Kidney glomerular epithelial cell (primary cell): ENCODE results near the gene ANKZF1.
"Not testable (repeated sequence)": the region's sequence is repeated elsewhere in the genome, so short reads cannot be mapped to it uniquely, and the experiment has no call there.

Experiments
- DNase-seq: peaks from one replicate; lab custom pipeline; 2025; lab: John Stamatoyannopoulos, UW

ANKZF1 gene

GRCh38 chr2:219254590-219255201, 25.1 kb downstream of the ANKZF1 start:
- DNase-seq, result no peak

- not testable (repeated sequence) for DNase-seq
Measured at GRCh38 chr2:219258942-219259341, 29.3 kb downstream of the ANKZF1 start.

GRCh38 chr2:219261024-219261855, 31.6 kb downstream of the ANKZF1 start:
- no peak for DNase-seq

DNA sequence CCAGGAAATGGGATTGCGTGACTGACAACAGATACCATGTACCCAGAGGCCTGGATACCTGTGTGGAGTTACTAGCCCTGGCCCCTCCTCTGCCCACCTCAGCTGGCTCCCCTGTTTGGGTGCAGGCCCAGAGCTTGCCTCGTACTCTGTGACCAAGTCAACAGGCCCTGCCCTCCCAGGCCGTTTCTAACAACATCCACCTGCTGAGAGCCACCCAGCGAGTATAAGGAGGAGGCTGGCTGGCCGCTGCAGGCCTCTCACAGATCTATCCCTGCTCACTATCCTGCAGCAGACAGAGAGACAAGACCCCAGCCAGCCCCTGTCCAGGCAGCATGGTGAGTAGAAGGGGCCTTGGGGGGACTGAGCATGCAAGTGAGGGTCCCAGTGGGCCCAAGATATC, 36.6 kb downstream of the ANKZF1 start:
- no peak for DNase-seq

DNA sequence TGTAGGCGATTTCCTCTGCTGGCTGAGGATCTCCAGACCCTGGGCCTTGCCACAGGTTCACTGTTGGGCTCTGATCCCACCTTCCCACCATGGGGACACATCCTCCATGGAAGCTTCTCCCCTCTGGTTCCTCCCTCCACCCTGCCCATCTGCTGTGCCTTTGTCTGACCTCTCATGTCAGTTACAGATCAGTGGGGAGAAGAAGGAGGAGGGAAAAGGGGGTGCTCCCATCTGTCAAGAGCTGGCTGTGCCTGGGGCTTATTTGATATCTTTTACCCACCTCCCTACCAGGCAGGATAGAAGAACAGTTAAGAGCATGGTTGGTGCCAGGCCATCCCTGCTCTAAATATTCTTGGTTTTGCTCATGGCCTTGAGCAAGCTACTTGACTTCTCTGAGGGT, 37.3 kb downstream of the ANKZF1 start:
- no peak for DNase-seq

DNA sequence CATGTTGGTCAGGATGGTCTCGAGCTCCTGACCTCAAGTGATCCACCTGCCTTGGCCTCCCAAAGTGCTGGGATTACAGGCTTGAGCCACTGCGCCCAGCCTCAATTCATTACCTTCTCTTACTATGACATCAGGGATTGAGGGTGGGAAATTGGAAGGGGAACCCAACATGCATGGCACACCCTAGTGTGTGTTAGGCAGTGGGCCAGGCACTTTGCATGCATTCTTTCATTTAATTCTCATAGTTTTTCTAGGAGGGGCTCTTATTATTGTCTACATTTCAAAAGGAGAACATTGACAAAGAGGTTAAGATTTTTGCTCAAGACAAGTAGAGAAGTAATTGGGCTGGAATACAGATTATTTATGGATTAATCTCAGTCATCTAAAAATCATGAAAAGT, 38.7 kb downstream of the ANKZF1 start:
- DNase-seq, result no peak

DNA sequence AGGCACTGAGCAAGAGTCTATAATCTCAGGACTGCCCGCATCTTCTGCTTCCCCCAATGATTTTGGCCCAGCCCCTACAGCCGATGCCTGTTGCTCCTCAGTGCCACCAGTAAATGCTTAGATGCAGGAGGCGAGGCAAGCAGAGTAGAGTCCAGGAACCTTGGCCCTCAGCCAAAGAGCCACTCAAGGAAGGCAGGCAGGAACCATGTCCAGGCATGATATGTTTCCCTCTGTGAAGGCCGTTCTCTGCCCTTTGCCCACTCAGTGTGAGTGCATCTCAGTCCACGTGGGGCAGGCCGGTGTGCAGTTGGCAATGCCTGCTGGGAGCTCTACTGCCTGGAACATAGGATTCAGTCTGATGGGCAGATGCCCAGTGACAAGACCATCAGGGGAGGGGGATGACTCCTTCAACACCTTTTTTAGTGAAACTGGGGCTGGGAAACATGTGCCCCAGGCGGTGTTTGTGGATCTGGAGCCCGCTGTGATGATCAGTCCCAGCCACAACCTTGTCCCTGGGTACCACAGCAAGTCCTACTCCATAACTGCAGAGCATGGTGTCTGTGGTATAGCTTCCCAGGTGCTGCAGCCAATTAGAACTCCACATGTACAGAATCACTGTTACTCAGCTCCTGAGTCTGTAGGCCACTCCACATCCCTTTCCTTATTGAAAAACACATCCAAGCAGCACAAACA, 39.9 kb downstream of the ANKZF1 start:
- peak; percentile 23 for DNase-seq

GRCh38 chr2:219270055-219270372, 40.4 kb downstream of the ANKZF1 start:
- DNase-seq, result no peak

GRCh38 chr2:219271021-219271420, 41.4 kb downstream of the ANKZF1 start:
- no peak for DNase-seq

DNA sequence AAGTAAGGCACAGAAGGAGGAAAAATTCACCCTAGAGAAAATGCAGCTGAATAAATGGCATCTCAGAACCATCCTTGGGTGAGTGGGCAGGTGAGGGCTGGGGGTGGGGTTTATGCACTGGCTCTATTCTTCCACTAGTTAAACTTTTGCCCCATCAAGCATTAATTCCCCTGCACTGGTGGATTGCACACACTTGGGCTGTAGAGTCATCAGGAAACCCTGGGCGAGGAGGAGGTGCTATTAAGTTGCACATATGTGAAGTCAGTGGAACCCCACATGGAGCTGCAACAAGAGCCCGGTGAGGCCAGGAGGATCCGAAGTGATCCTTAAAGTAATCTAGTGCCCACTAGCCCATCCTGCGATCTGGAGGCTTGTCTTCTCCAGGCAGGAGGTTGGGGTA, 42.8 kb downstream of the ANKZF1 start:
- no peak for DNase-seq

DNA sequence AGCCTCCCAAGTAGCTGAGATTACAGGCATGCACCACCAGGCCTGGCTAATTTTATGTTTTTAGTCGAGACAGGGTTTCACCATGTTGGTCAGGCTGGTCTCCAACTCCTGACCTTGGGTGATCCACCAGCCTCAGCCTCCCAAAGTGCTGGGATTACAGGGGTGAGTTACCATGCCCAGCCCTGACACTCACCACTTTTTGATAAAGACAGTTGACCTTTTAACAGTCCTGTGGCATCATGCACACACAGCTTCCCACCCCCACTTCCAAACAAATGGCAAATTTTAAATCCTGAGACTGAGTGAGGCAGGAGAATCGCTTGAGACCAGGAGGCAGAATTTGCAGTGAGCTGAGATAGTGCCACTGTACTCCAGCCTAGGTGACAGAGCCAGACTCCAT, 43.4 kb downstream of the ANKZF1 start:
- DNase-seq, result no peak

DNA sequence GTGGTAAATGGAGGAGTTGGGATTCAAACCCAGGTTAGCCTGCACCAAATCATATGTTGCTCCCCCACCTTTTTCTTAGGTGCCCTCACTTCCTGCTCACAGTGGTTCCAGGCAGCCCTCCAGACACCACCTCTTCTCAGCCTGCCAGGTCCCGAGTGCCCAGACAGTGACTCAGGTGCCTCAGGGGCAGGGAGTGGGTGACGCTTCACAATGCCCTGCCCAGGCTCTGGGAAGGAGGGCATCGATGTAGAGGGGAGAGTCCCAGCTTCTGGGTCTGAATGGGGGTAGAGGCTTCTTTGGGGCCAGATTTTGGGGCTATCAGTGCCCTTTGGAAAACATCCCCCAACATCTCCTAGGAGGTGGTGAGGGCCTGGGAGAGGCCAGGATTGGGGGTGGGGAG, 44.3 kb downstream of the ANKZF1 start:
- DNase-seq, result peak; percentile 76

- peak; percentile 92 for DNase-seq
Measured at GRCh38 chr2:219274361-219274921, 44.8 kb downstream of the ANKZF1 start.

GRCh38 chr2:219277703-219278654, 48.4 kb downstream of the ANKZF1 start:
- peak; percentile 80 for DNase-seq

GRCh38 chr2:219278655-219279150, 49.1 kb downstream of the ANKZF1 start:
- DNase-seq, result no peak

- peak; percentile 99 for DNase-seq
Measured at GRCh38 chr2:219279151-219279915, 49.7 kb downstream of the ANKZF1 start, which contains the start of gene DNAJB2. Gene DNAJB2 (plus strand): TSS chr2:219279366. CDS start chr2:219279834, 468 bp downstream.

GRCh38 chr2:219279916-219280516, 50.4 kb downstream of the ANKZF1 start:
- no peak for DNase-seq

- no peak for DNase-seq
Measured at GRCh38 chr2:219280651-219281050, 51.0 kb downstream of the ANKZF1 start.

GRCh38 chr2:219281588-219281987, 52.0 kb downstream of the ANKZF1 start:
- DNase-seq, result no peak

DNA sequence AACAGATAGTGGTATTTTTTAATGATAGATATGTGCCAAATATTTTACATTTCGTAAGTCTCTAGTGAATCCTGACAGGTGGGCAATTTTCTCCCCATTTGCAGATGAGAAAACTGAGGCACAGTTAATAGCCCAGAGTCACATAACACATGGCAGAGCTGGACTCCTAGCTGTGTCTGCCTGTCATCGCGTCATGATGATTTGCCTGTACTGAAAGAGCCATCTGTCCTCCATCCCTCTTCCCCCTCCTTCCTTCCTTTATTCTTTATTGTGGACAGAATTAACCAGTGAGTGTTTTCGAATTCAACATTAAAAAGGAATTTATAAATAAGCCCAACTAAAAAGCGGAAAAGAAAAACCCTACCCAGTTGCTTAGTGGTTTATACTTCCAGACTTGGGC, 52.8 kb downstream of the ANKZF1 start:
- DNase-seq, result no peak
